GM12801 (cell line): ENCODE results near the gene APOBEC3F.

Experiments used
- CTCF ChIP-seq: IDR thresholded peaks from one replicate; pipeline ENCODE4 v1.5.1; 2011; ENCODE audit warnings: control low read depth; ENCODE audit not compliant: insufficient read length; ENCODE audit errors: extremely low read depth

Gene APOBEC3F

GRCh38 chr22:39013942-39014722, 26.5 kb upstream of the APOBEC3F start, which contains the start of gene APOBEC3C:
Gene APOBEC3C, plus strand, starts transcription at chr22:39014257. Its CDS starts 106 bp downstream, at chr22:39014363.
- no peak for TF ChIP-seq CTCF

DNA sequence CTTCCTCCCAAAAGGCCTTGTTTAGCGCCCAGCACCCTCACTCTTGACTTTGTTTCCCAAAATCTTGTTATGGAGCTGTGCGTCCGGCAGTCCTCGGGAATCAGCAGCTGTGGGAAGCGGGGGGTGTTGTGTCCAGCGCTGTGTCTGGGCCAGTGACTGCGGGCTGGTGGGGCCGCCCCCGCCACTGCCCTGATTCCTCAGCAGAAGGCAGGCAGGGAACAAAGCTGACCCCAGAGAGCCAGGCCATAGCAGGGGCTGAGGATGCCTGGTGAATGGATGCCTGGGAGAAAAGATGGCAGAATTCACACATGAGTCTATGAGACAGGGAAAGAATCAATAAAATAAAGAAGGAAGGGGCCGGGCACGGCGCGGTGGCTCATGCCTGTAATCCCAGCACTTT, 24.1 kb upstream of the APOBEC3F start:
- TF ChIP-seq CTCF: no peak

DNA sequence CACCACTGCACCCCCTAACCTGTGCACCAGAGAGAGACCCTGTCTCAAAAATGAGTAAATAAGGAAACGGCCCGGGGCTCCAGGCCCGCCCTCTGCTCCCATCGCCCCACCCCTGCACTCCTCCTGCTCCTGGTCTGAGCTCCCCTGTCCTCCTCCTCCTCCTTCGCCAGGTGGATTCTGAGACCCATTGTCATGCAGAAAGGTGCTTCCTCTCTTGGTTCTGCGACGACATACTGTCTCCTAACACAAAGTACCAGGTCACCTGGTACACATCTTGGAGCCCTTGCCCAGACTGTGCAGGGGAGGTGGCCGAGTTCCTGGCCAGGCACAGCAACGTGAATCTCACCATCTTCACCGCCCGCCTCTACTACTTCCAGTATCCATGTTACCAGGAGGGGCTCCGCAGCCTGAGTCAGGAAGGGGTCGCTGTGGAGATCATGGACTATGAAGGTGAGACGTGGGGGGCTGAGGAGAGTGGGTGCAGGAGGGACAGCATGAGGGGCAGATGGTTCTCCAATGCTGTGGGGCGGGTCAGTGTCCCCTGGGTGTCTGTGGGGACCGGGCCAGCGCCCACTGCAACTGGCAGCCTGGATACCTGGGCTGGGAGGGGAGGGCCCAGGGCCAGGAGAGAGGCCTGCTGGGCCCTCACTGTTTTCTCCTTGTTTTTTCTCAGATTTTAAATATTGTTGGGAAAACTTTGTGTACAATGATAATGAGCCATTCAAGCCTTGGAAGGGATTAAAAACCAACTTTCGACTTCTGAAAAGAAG, 22.9 kb upstream of the APOBEC3F start:
- no peak for TF ChIP-seq CTCF

DNA sequence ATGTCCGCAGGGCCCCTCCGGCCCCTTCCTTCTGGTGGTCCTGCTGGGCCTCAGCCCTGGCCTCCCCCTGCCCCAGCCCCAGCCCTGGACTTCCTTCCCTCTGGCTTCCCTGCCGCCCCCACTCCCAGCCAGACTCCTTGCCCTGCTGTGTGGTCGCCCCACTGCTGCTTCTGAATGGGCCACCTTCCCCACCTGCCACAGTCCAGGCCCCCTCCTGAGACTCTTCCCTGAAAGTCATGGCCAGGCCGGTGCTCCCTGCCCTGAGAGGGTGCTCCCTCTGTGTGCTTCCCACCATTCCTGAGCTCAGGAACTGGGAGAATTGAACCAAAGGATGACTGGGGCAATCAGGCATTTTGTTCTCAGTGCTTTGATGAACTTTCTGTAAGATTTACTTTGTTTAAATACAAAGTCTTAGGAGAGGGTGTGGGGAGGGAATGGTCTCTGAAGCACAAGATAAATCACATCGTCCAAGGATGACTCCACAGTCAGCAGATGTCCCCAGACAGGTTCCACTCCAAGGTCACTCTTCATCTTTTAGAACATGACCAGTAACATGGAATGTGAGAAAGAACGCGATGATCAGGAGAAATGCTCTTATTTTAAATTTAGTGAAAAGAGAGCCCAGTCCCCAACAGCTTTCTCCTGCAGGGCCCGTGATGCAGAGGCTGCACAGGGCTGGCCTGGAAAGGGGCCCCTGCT, 19.0 kb upstream of the APOBEC3F start:
- no peak for TF ChIP-seq CTCF

GRCh38 chr22:39024519-39025308, 15.9 kb upstream of the APOBEC3F start:
- no peak for TF ChIP-seq CTCF

DNA sequence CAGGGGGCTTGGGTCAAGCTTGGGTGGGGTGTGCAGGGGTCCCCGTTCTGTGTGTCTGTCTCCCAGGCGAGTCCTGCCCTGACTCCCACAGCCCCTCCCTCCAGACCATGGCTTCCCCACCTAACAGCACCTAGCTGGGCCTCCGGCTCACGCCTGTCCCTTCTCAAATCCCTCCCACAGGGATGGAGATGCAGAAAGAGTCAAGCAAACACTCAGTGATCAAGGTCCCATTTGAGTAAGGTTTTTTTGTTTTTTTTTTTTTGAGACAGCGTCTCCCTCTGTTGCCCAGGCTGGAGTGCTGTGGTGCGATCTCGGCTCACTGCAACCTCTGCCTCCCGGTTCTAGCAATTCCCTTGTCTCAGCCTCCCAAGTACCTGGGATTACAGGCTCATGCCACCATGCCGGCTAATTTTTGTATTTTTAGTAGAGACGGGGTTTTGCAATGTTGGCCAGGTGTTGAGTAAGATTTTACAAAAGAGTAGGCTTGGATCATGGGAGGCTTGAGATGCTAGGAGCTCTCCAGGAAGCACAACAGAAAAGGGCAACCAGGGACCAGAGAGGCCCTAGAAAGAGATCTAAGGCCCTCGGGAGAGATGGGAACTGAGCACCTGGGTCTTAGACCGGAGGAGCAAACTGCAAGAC, 14.0 kb upstream of the APOBEC3F start:
- no peak for TF ChIP-seq CTCF
